ENCODE results near the gene MYEOV.

MYEOV gene

GRCh38 chr11:69267395-69267805, 26.6 kb upstream of the MYEOV start:
- no peak for DNase-seq

GRCh38 chr11:69268911-69269310, 25.0 kb upstream of the MYEOV start:
- DNase-seq = no peak

GRCh38 chr11:69269388-69269787, 24.6 kb upstream of the MYEOV start:
- no peak for DNase-seq

- no peak for DNase-seq
Observed at GRCh38 chr11:69269926-69270697, 23.8 kb upstream of the MYEOV start.

- DNase-seq = no peak
Observed at GRCh38 chr11:69270941-69271340, 23.0 kb upstream of the MYEOV start.

GRCh38 chr11:69272055-69272454, 21.9 kb upstream of the MYEOV start:
- no peak for DNase-seq

GRCh38 chr11:69272831-69273485, 21.0 kb upstream of the MYEOV start:
- DNase-seq = no peak

GRCh38 chr11:69273571-69273970, 20.4 kb upstream of the MYEOV start:
- no peak for DNase-seq

- no peak for DNase-seq
Observed at GRCh38 chr11:69274531-69275016, 19.4 kb upstream of the MYEOV start.

GRCh38 chr11:69275178-69275577, 18.8 kb upstream of the MYEOV start:
- DNase-seq = no peak

GRCh38 chr11:69276165-69276564, 17.8 kb upstream of the MYEOV start:
- no peak for DNase-seq

GRCh38 chr11:69277074-69277809, 16.7 kb upstream of the MYEOV start:
- DNase-seq = no peak

- DNase-seq = no peak
Observed at GRCh38 chr11:69278091-69278867, 15.7 kb upstream of the MYEOV start.

- DNase-seq = no peak
Observed at GRCh38 chr11:69280451-69280850, 13.5 kb upstream of the MYEOV start.

GRCh38 chr11:69280994-69281393, 13.0 kb upstream of the MYEOV start:
- no peak for DNase-seq

GRCh38 chr11:69283446-69283845, 10.5 kb upstream of the MYEOV start:
- DNase-seq = no peak

- peak; percentile 42 for DNase-seq
Observed at GRCh38 chr11:69284081-69284511, 9.9 kb upstream of the MYEOV start.

- DNase-seq = no peak
Observed at GRCh38 chr11:69285091-69285490, 8.9 kb upstream of the MYEOV start.

- DNase-seq = no peak
Observed at GRCh38 chr11:69285766-69286165, 8.2 kb upstream of the MYEOV start.

- DNase-seq = no peak
Observed at GRCh38 chr11:69286374-69287371, 7.3 kb upstream of the MYEOV start.
